ENCODE measurements around the gene ARRB2. TPM values are rescaled to one million over a fixed set of nuclear protein-coding genes. Genes with fewer than 3 reads are reported as not detected.

ARRB2 gene
- total RNA-seq, 3 donors from 2014 or later (not counting 1 experiment from before 2014, with no cell fraction given): 314 to 374 (median 335) TPM

DNA sequence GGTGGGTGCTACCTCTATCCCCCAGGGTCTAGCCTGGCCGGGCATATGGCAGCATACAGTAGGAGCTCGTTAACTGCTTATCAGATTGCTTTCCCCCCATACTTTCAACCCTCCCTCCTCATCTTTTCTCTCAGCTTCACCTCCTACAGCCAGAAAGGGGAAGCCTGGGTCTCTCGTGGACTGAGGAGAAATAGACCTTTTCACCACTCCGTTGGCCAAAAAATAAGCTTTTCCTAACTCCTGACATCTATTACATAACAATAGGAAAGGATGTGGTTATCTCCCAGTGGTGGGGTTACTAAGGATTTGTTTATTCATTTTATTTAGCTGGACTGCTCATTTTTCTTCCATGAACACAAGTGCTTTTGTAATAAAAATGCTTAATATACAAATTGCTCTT is 38.3 kb downstream of the ARRB2 start:
- 65% methylated on average over 2 of the region's 4 CpGs for WGBS (ENCODE audit: insufficient coverage)
- Histone ChIP-seq H3K36me3 (ENCODE audit: control insufficient read depth, insufficient read depth, low read length) (no peaks in the 10 kb centered on the region), H3K27ac (ENCODE audit: low read length) (no peak overlapping the region), H3K4me3 (ENCODE audit: low read length) (no peak overlapping the region), H3K27me3 (ENCODE audit: control insufficient read depth, insufficient read depth, low read length) (peaks cover 14% of the 10 kb centered on the region), H3K4me1 (ENCODE audit: control insufficient read depth, insufficient read depth, low read length) (peaks cover 13% of the 10 kb centered on the region), H3K9me3 (ENCODE audit: control insufficient read depth, insufficient read depth, low read length) (no peaks in the 10 kb centered on the region)
- H3K36me3 Mint-ChIP-seq: no peaks in the 10 kb centered on the region
- peaks cover 37 to 42% of the 10 kb centered on the region in 2 donors for H3K27me3 Mint-ChIP-seq (ENCODE audit: low read depth in 2 of 2)
- no peak for DNase-seq
- H3K27ac Mint-ChIP-seq: peak overlapping the region in 1 of 2 donors; percentile 62
- no peak for TF ChIP-seq CTCF (IDR thresholded peaks at IDR 0.05)
- no peak for ATAC-seq
- intact Hi-C loops (cut with micrococcal nuclease): no loop called here
- H3K4me1 Mint-ChIP-seq: peaks cover 13 to 22% of the 10 kb centered on the region in 2 donors
- no peak overlapping the region for H3K4me3 Mint-ChIP-seq
- no peaks in the 10 kb centered on the region for H3K9me3 Mint-ChIP-seq

- Mint-ChIP-seq H3K27ac (no peak overlapping the region), H3K9me3 (no peaks in the 10 kb centered on the region), H3K27me3 (ENCODE audit: low read depth in 2 of 2) (peaks cover 40 to 50% of the 10 kb centered on the region in 2 donors), H3K4me3 (no peak overlapping the region), H3K4me1 (peaks cover 13% of the 10 kb centered on the region in 2 donors), H3K36me3 (no peaks in the 10 kb centered on the region)
- Histone ChIP-seq H3K36me3 (ENCODE audit: control insufficient read depth, insufficient read depth, low read length) (no peaks in the 10 kb centered on the region), H3K4me3 (ENCODE audit: low read length) (no peak overlapping the region), H3K9me3 (ENCODE audit: control insufficient read depth, insufficient read depth, low read length) (no peaks in the 10 kb centered on the region), H3K4me1 (ENCODE audit: control insufficient read depth, insufficient read depth, low read length) (peaks cover 6% of the 10 kb centered on the region), H3K27ac (ENCODE audit: low read length) (no peak overlapping the region), H3K27me3 (ENCODE audit: control insufficient read depth, insufficient read depth, low read length) (peaks cover 9% of the 10 kb centered on the region)
- 51% methylated on average over 3 of the region's 3 CpGs for WGBS (ENCODE audit: insufficient coverage)
- no peak for TF ChIP-seq CTCF (IDR thresholded peaks at IDR 0.05)
- intact Hi-C loops (cut with micrococcal nuclease): no loop called here
- DNase-seq: no peak
- ATAC-seq: no peak
These were observed 40.2 kb downstream of the ARRB2 start for GRCh38 chr17:4750606-4751005.

DNA sequence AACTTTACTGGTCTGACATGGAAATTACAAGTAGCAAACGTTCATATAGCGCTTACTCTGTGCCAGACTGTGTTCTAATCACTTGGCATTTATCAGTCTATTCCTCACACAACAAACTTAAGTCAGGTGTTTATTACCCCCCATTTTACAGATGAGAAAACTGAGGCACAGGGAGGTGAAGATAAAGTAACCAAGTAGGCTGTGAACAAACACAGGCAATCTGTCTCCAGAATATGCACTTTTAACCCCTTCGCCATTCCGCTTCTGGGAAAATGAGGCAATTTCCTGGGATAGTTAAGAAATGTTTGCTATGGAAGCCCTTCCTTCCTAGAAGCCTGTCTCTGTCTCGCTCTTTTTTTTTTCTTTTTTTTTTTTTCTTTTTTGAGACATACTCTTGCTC is 41.5 kb downstream of the ARRB2 start:
- H3K27ac ChIP-seq (ENCODE audit: low read length): no peak overlapping the region
- H3K27ac Mint-ChIP-seq: no peak overlapping the region
- WGBS (ENCODE audit: insufficient coverage): 88% methylated on average over 5 of the region's 5 CpGs
- H3K9me3 ChIP-seq (ENCODE audit: control insufficient read depth, insufficient read depth, low read length): no peaks in the 10 kb centered on the region
- intact Hi-C loops (cut with micrococcal nuclease): no loop called here
- peaks cover 13% of the 10 kb centered on the region in 2 donors for H3K4me1 Mint-ChIP-seq
- DNase-seq (no peak), ATAC-seq (no peak)
- no peaks in the 10 kb centered on the region for H3K9me3 Mint-ChIP-seq
- peaks cover 9% of the 10 kb centered on the region for H3K27me3 ChIP-seq (ENCODE audit: control insufficient read depth, insufficient read depth, low read length)
- no peak overlapping the region for H3K4me3 Mint-ChIP-seq
- H3K27me3 Mint-ChIP-seq (ENCODE audit: low read depth in 2 of 2): peaks cover 33 to 50% of the 10 kb centered on the region in 2 donors
- no peaks in the 10 kb centered on the region for H3K36me3 ChIP-seq (ENCODE audit: control insufficient read depth, insufficient read depth, low read length)
- no peak overlapping the region for H3K4me3 ChIP-seq (ENCODE audit: low read length)
- TF ChIP-seq CTCF (IDR thresholded peaks at IDR 0.05): no peak
- peaks cover 6% of the 10 kb centered on the region for H3K4me1 ChIP-seq (ENCODE audit: control insufficient read depth, insufficient read depth, low read length)
- no peaks in the 10 kb centered on the region for H3K36me3 Mint-ChIP-seq

DNA sequence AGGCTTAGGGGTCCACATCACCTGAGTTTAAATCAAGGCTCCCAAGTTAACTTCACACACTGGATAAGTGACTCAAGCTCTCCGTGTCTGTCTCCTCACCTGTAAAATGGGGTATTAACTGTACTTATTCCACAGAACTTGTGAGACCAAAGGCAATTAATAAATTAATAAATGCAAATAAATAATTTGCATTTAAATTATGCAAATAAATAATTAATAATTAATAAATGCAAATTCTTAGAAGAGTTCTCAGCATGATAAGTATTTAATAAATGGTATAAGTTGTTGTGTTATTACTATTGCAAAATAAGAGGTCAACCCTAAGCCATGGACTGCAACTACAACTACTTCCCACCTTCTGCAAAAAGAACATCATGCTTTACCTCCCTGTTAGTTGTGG is 43.0 kb downstream of the ARRB2 start:
- Histone ChIP-seq H3K27ac (ENCODE audit: low read length) (no peak overlapping the region), H3K9me3 (ENCODE audit: control insufficient read depth, insufficient read depth, low read length) (no peaks in the 10 kb centered on the region), H3K4me1 (ENCODE audit: control insufficient read depth, insufficient read depth, low read length) (peaks cover 3% of the 10 kb centered on the region), H3K4me3 (ENCODE audit: low read length) (no peak overlapping the region), H3K36me3 (ENCODE audit: control insufficient read depth, insufficient read depth, low read length) (no peaks in the 10 kb centered on the region), H3K27me3 (ENCODE audit: control insufficient read depth, insufficient read depth, low read length) (peaks cover 9% of the 10 kb centered on the region)
- Mint-ChIP-seq H3K36me3 (no peaks in the 10 kb centered on the region), H3K27me3 (ENCODE audit: low read depth in 2 of 2) (peaks cover 27 to 40% of the 10 kb centered on the region in 2 donors), H3K4me3 (no peak overlapping the region), H3K9me3 (no peaks in the 10 kb centered on the region), H3K4me1 (peaks cover 4 to 5% of the 10 kb centered on the region in 2 donors), H3K27ac (no peak overlapping the region)
- WGBS (ENCODE audit: insufficient coverage): no CpG with 5 or more reads among the region's 1 CpG
- DNase-seq (no peak), ATAC-seq (no peak)
- no peak for TF ChIP-seq CTCF (IDR thresholded peaks at IDR 0.05)
- intact Hi-C loops (cut with micrococcal nuclease): no loop called here
